SK-N-SH treated with all-trans-retinoic acid at 6 μM for 48 hours (cell line): ENCODE measurements around the gene FZR1.

Experiments
- ARNTL ChIP-seq: fragments of 450-650 bp; formaldehyde crosslinking; IDR thresholded peaks from 2 replicates; pipeline ENCODE4 v1.5.0; 2020; ENCODE audit warnings: low read depth, mild to moderate bottlenecking, moderate library complexity, borderline replicate concordance
- PATZ1 ChIP-seq: fragments of 250-450 bp; sonication (Bioruptor Pico); IDR thresholded peaks from 2 replicates; pipeline ENCODE4 v1.8.0; 2020; ENCODE audit warnings: mild to moderate bottlenecking, moderate library complexity, borderline replicate concordance
- RARB ChIP-seq: fragments of 250-450 bp; sonication (Bioruptor Pico); IDR thresholded peaks from 2 replicates; pipeline ENCODE4 v1.8.0; 2021; ENCODE audit warnings: mild to moderate bottlenecking, moderate library complexity
- ZC3H10 ChIP-seq: fragments of 250-450 bp; sonication (Bioruptor Pico); IDR thresholded peaks from 2 replicates; pipeline ENCODE4 v1.5.1; 2021; ENCODE audit warnings: mild to moderate bottlenecking, moderate library complexity
- ZFP30 ChIP-seq: fragments of 450-650 bp; formaldehyde crosslinking; IDR thresholded peaks from 2 replicates; pipeline ENCODE4 v1.5.0; 2022; ENCODE audit warnings: mild to moderate bottlenecking, moderate library complexity

DNA sequence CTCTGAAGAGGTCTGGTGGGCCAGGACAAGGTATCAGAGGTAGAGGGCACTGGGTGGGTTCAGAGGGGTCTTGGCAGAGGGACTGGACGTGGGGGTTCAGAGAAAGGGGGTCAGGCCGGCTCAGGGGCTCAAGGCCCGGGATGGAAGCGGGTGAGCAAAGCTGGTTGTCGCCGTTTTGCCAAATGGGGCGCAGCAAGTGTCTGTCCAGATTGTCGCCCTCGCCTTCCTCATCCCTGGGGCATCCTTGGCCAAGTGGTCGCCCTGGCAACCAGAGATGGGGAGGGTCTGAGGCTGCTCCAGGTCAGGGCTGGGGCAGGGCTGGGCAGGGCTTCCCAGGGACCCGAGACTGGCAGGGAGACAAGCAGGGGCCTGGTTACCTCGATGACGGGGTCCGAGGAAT lies 12.5 kb upstream of the FZR1 start:
- no peak for TF ChIP-seq ZFP30
- no peak for TF ChIP-seq ZC3H10 (CRISPR knock-in tag)
- TF ChIP-seq RARB (CRISPR knock-in tag): no peak
- TF ChIP-seq ARNTL: no peak
- TF ChIP-seq PATZ1 (CRISPR knock-in tag): no peak
